ENCODE data around the gene APCDD1L. TPM values are rescaled to one million over a fixed set of nuclear protein-coding genes. Genes with fewer than 3 reads are reported as not detected.

APCDD1L gene
- under 1 TPM in 1 of 6 donors, not detected in 5; 0.13 TPM for total RNA-seq

GRCh38 chr20:58515233-58516212, at the start of gene APCDD1L:
Gene APCDD1L, minus strand, starts transcription at chr20:58515399. Its CDS starts 692 bp downstream, at chr20:58514707.
- Histone ChIP-seq H3K4me3 (no peak within 1 kb of the TSS), H3K27me3 (peaks cover 0 to 20% (median 10%) of the 10 kb centered on the region in 4 donors), H3K36me3 (no peaks in the 10 kb centered on the region), H3K9me3 (no peaks in the 10 kb centered on the region), H3K27ac (no peak within 1 kb of the TSS), H3K4me1 (peaks cover 0 to 7% (median 1%) of the 10 kb centered on the region in 4 donors)
- no peak for TF ChIP-seq POLR2AphosphoS5 (IDR thresholded peaks at IDR 0.05)
- TF ChIP-seq POLR2A (IDR thresholded peaks at IDR 0.05): no peak
- TF ChIP-seq CTCF (IDR thresholded peaks at IDR 0.05): no peak
- no peak for TF ChIP-seq EP300 (IDR thresholded peaks at IDR 0.05)
- WGBS, 2 donors: 24 to 46% methylated on average over 12 to 28 of the region's 28 CpGs
- DNase-seq (peak in 1 of 2 donors; percentile 38), ATAC-seq (ENCODE audit: low FRiP score in 2 of 2) (peak in 1 of 2 donors; percentile 74)

GRCh38 chr20:58559368-58559729, 44.1 kb upstream of the APCDD1L start:
- Histone ChIP-seq H3K36me3 (no peaks in the 10 kb centered on the region), H3K4me3 (no peak overlapping the region), H3K9me3 (no peaks in the 10 kb centered on the region), H3K4me1 (no peaks in the 10 kb centered on the region), H3K27me3 (no peaks in the 10 kb centered on the region), H3K27ac (no peak overlapping the region)
- WGBS, 2 donors: 88 to 95% methylated on average over 5 to 6 of the region's 7 CpGs
- DNase-seq: no peak
- ATAC-seq (ENCODE audit: low FRiP score in 2 of 2): no peak
- TF ChIP-seq EP300 (IDR thresholded peaks at IDR 0.05) (no peak), CTCF (IDR thresholded peaks at IDR 0.05) (no peak), POLR2A (IDR thresholded peaks at IDR 0.05) (no peak), POLR2AphosphoS5 (IDR thresholded peaks at IDR 0.05) (no peak)

GRCh38 chr20:58558486-58559367, 43.5 kb upstream of the APCDD1L start:
- no peak overlapping the region for H3K27ac ChIP-seq
- no peak for TF ChIP-seq CTCF (IDR thresholded peaks at IDR 0.05)
- no peak for TF ChIP-seq EP300 (IDR thresholded peaks at IDR 0.05)
- TF ChIP-seq POLR2A (IDR thresholded peaks at IDR 0.05): no peak
- TF ChIP-seq POLR2AphosphoS5 (IDR thresholded peaks at IDR 0.05): no peak
- no peak overlapping the region for H3K4me3 ChIP-seq
- H3K27me3 ChIP-seq: no peaks in the 10 kb centered on the region
- no peaks in the 10 kb centered on the region for H3K4me1 ChIP-seq
- 81% methylated on average over 17 to 19 of the region's 19 CpGs for WGBS, 2 donors
- DNase-seq (no peak), ATAC-seq (ENCODE audit: low FRiP score in 2 of 2) (no peak)
- no peaks in the 10 kb centered on the region for H3K36me3 ChIP-seq
- no peaks in the 10 kb centered on the region for H3K9me3 ChIP-seq

GRCh38 chr20:58557733-58558342, 42.6 kb upstream of the APCDD1L start:
- H3K36me3 ChIP-seq: no peaks in the 10 kb centered on the region
- ATAC-seq (ENCODE audit: low FRiP score in 2 of 2) (no peak), DNase-seq (no peak)
- no peak overlapping the region for H3K4me3 ChIP-seq
- TF ChIP-seq POLR2AphosphoS5 (IDR thresholded peaks at IDR 0.05): no peak
- no peak for TF ChIP-seq CTCF (IDR thresholded peaks at IDR 0.05)
- TF ChIP-seq EP300 (IDR thresholded peaks at IDR 0.05): no peak
- TF ChIP-seq POLR2A (IDR thresholded peaks at IDR 0.05): no peak
- no peaks in the 10 kb centered on the region for H3K27me3 ChIP-seq
- WGBS, 2 donors: 84 to 86% methylated on average over 10 of the region's 10 CpGs
- H3K9me3 ChIP-seq: no peaks in the 10 kb centered on the region
- no peaks in the 10 kb centered on the region for H3K4me1 ChIP-seq
- no peak overlapping the region for H3K27ac ChIP-seq

Measured in upper lobe of left lung (tissue), 6 donors.